Measurements from ENCODE around the gene GM2A.
"Not testable (repeated sequence)": the region's sequence is repeated elsewhere in the genome, so short reads cannot be mapped to it uniquely, and the experiment has no call there.

GM2A gene

DNA sequence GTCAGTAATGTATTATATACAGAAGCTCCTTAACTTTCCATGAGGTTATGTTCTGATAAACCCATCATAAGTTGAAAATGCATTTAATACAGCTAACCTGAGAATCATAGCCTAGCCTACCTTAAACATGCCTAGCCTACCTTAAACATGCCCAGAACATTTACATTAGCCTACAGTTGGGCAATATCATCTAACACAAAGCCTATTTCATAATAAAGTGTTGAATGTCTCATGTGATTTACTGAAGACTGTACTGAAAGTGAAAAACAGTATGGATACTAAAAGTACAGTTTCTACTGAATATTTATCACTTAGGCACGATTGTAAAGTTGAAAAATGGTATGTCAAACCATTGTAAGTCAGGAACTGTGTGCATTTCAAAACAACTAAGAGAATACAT, 1.6 kb downstream of the GM2A start:
- DNase-seq = no peak

- DNase-seq = not testable (repeated sequence)
Measured at GRCh38 chr5:151254990-151255389, 2.0 kb downstream of the GM2A start.

DNA sequence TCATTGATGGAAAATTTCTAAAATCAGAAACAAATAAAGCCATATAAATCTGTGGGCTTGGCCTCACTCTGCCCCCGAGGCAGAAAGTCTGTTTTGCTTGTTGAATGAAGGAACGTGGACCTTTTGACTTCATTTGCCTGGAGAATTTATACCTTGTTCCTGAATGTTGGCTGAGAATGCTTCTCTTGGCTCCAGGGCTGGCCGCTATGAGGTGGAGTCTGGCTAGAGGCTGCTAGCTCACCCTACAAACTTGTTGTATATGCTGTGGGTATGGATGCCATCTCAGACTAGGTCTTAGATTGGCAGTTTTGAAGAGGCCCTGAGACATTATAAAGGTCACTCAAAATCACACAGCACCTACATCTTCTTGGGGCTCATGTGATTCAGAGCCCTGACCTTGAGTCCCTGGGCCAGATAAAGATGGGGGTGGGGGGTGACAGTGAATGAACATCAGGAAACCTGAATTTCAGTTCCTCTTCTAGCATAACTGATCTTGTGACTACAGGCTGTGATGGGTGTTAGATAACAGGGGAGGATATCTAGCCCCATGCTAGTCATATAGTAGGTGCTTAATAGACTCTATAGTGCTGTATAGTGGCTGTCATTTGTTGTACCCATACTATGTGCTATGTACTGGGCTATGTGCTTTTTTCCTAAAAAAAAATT, 2.8 kb downstream of the GM2A start:
- no peak for DNase-seq

- DNase-seq = no peak
Measured at GRCh38 chr5:151257731-151258181, 4.8 kb downstream of the GM2A start.

DNA sequence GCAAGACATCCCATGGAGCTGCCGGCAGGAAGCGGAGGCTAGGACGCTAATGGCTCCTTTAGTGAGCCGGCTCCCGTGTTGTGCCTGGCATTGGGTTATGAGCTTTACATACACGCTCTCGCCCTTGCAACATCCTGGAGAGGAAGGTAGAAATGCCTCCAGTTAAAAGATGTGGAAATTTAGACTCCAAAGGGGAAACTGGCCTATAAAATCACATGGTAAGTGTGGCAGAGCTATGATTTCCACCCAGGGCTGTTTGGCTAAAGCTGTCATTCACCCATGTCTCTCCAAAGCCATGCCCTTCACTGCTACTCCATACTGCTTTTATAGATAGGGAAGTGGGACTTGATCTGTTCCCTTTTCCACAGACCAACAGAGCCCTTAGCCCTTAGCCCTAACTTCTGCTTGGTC, 5.2 kb downstream of the GM2A start:
- DNase-seq = no peak

DNA sequence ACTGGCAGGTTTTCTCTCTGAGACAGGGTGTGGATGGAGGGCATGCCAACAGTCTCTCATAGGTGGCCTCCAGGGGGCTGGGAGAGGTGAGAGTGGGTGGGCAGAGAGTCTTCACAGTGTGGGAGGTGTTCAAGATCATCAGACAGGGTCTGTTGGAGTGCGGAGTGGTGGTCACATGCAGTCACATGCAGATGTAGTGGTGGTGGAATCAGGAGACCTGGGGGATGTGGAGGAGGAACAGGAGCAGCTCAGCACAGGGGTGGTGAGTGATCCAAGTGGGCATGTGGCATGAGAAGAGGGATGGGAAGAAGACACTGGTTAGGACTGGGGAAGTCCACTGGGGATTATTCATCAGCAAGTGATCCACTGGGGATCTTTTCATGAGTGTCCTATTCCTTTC, 5.8 kb downstream of the GM2A start:
- no peak for DNase-seq

DNA sequence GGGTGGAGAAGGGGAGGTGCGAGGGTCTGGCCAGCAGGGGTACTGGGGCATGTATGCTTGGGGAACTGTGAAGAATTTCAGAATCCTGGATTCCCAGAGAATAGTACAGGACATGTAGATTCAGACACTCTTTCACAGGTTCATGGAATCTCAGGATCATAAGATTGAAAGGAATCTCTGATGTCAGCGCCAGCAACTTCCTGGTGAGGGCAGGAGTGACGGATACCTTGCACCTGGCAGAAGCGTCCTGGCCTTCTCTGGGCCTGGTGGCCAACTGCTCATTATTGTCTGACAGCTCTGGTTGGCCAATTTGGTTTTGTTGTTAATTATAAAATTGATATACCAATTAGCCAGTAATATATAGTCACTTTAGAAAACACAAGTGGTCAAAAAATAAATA, 6.9 kb downstream of the GM2A start:
- DNase-seq = no peak

DNA sequence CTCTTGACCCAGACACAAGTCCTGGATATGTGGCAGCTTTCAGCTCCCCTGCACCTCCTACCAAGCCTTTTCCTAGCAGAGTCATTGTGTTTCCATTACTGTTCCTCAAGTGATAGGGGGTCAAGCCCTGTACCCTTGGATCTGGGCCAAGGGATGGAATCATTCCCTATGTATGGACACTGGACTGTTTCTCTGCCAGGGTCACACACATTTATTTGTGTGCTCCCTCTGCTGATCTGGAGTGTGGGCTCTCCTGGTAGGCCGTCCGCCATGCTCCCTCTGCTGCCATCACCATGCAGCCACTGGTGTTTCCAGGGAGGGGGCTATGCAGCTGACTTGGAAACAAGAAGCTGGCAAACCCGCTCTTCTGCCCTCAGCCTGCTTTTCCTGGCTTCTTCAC, 9.5 kb downstream of the GM2A start:
- DNase-seq = no peak

DNA sequence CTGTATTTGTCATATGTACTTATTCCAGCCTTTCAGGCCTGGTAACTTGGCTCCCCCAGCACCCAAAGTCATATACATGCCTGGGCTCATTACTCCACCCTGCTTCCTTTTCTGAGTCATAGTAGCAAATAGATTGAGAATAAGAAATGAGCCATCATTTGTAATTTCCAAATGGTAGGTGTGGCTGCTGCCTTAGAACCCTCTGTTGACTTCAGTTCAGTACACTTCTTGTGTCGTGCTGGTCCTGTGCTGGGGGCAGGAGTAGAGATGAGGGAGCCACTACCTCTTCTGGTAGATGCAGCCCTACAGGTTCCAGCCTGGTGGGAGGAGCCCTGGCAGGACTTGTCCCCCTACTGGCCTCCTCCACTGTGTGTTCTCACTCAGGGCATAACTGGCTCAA, 11.1 kb downstream of the GM2A start:
- no peak for DNase-seq

DNA sequence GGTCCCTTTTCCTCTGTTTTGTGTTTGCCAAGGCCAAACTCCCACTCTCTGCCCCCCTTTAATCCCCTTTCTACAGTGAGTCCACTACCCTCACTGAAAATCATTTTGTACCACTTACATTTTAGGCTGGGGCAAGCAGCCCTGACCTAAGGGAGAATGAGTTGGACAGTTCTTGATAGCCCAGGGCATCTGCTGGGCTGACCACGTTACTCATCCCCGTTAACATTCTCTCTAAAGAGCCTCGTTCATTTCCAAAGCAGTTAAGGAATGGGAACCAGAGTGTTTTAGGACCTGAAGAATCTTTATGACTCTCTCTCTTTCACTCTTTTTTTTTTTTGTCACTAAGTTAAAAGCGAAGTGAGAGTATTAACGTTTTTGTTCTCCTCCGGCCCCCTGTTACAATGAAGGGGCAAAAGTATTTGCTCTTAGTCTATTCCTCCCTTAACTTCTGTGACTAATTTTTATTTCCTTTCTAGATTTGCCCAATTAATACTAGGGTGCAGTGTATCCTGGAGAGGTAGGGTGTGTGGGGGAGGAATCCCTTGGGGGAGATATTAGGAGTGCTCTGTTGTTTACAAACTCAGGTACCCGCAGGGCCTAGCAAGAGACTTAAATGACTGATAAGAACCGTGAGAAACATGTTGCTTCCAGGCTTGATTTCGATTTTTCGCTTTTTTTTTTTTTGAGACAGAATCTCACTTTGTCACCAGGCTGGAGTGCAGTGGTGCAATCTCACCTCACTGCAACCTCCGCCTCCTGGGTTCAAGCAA, 14.7 kb downstream of the GM2A start:
- no peak for DNase-seq

DNA sequence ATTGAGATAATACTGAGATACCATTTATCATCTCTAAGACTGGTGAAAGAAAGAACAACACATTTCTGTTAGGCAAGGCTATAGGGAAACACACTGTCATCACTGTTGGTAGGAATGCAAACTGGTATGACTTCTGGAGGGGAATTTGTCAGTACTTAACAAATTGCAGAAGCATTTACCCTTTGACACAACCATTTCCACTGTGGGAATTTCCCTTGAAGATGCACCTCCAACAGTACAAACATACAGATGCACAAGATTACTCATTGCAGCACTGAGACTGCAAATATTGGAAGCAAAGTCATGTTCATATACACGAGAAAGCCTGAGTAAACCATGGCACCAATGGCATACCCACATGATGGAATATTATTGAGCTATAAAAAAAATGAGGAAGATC, 17.6 kb downstream of the GM2A start:
- no peak for DNase-seq

- no peak for DNase-seq
Measured at GRCh38 chr5:151271336-151271735, 18.4 kb downstream of the GM2A start.

- DNase-seq = no peak
Measured at GRCh38 chr5:151274666-151275065, 21.7 kb downstream of the GM2A start.

DNA sequence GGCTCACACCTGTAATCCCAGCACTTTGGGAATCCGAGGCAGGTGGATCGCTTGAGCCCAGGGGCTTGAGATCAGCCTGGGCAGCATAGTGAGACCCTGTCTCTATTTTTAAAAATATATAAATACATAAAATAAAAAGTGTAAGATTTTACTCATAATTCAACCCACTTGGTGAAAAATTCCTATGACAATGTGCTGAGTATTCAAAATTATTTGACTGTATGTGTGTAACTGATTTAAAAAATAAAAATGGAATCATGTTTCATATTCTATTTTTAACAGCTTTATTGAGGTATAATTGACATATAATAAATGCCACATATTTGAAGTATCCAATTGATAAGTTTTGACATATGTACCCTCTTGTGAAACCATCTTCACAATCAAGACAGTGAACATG, 22.8 kb downstream of the GM2A start:
- DNase-seq = no peak

DNA sequence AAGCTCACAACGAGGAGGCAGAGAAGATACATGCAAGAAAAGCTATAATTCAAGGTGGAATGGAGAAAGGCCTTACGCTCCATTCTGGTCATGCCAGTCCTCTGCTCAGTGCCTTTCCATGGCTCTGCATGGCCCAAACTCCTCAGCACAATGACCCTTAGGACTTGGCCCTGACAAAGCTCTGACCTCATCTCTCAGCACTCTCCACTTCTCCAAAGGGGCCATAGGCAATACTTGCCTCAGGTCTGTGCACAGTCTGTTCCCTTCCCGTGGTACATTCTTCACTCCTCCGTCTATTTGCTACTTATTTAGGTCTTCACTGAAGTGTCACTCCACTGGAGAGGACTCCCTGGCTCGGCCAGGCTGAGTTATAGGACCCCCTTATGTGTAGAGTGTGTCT, 25.9 kb downstream of the GM2A start:
- DNase-seq = no peak

DNA sequence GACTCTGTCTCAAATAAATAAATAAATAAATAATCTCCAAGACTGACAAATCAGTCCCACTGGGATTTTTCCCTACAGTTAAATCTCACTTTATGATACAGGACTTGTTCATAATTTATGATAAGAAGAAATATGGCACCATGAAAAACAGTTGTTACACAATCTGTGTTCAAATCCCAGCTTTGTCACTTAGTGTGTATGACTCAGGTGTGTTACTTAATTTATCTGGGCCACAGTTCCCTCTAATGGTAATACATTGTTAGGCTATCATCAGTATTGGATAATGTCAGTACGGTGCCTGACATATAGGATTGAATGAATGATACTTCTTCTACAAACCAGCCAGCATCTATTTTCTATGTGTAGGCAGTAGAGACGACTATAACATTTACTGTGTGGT, 27.5 kb downstream of the GM2A start:
- no peak for DNase-seq

GRCh38 chr5:151281001-151281639, 28.1 kb downstream of the GM2A start:
- DNase-seq = no peak

DNA sequence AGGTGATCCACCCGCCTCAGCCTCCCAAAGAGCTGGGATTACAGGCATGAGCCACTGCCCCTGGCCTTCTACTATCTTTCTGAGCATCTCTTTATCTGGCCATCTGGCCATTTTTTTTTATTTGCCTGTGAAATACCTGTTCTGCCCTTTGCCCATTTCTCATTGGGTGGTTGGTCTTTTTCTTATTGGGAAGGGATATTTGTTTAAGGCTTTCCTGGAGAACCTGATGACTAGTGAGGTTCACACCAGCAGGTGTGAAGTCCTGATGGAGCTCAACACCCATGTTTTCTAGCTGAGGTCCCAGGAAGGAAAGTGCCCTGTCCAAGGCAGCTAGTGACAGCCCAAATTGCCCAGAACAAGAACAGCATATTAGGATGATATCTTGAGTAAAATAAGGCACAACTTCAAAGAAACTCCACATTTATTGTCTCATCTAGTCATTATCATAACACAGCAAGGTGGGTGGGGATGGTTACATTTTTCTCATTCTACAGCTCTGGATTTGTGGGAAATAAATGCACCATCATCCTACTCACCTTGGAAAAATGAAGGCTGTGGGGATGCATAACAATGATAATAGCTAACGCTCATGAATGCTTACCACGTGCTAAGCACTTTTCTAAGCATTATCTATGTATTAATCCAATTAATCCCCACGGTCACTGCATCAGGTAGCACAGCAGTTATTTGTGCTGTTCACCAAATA, 30.3 kb downstream of the GM2A start:
- no peak for DNase-seq

DNA sequence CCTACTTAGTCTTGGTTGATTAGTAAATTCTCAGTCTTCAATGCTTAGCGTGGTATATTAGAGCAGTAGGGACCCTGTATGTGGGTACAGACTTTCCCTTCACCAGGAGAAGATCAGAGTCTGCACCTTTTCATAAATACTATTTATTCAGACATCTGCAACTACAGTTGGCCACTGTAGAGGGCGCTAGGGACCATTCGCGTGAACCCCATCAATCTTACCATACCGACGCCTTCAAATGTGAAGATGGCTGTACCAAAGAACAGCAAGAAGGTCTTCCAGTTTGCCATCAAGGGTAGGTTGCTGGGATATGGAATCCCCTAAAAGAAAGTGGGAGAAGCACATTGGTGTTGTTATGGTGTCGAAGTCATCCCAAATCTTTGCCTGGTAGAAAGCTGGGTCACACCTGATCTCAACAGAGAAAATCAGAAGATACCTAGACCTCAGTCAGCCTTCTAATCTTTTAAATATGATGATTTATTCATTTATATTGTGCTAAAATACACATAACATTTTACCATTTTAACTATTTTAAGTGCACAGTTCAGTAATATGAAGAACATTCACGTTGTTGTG, 31.5 kb downstream of the GM2A start:
- DNase-seq = no peak

DNA sequence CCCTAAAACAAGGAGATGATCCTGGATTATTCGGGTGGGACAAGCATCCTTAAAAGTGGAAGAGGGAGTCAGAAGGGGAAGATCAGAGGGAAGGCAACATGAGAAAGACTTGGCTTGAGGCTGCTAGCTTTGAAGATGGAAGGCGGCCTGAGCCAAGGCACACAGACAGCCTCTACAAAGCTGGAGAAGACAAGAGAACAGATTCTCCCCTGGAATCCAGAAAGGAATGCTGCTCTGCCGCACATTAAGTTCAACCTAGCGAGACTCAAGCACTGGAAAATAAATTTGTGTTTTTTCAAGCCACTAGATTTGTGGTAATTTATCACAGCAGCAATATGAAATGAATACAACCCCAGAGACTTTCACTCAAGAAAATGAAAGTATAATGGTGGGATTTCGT, 32.7 kb downstream of the GM2A start:
- no peak for DNase-seq

- DNase-seq = no peak
Measured at GRCh38 chr5:151286246-151286645, 33.3 kb downstream of the GM2A start.

- DNase-seq = peak in 1 of 2 experiments; percentile 44
Measured at GRCh38 chr5:151288180-151288579, 35.2 kb downstream of the GM2A start.

DNA sequence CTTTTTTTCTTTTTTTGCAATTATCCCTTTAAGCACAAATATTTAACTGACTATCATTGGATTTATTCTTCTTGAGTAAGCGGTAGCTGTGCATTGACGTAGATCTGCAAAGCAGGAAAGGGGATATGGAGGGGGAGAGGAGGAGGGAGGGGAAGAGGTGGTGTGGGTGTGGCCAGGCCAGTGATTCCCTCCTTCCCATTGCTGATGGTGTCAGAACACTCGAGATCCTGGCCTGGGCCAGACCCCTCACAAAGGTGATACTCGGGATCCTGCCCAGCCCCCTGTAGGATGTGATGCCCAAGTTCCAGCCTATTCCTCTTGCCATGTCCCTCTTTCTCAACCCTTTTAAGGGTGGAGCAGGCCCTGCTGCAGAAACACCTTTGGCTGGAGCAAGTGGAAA, 40.6 kb downstream of the GM2A start:
- no peak for DNase-seq
